Kidney (tissue), 14 donors: ENCODE results near the gene RHEX. TPM values are rescaled to one million over a fixed set of nuclear protein-coding genes. Genes with fewer than 3 reads are reported as not detected.

Source experiments
- DNase-seq, 5 donors: peaks; one replicate each; pipeline ENCODE4 v3.0.0-alpha.2; 2013 to 2020
- FAIRE-seq: peaks from 2 replicates; lab custom pipeline; 2012; peaks lifted over from hg19 to GRCh38; lab: Jason Lieb, UNC
- H3K27ac ChIP-seq, 2 donors: one replicate each; pipeline ENCODE4 v1.7.0; 2013; ENCODE audit warnings: low read depth in 2 of 2, low read length in 2 of 2, inconsistent platforms in 1 of 2
- H3K27me3 ChIP-seq: one replicate; pipeline ENCODE4 v1.7.1; 2013; ENCODE audit warnings: low read length, inconsistent platforms; ENCODE audit not compliant: control insufficient read depth, insufficient read depth
- H3K36me3 ChIP-seq, 3 donors: one replicate each; pipeline versions ENCODE4 v1.7.0 to v1.7.1; 2013; ENCODE audit warnings: low read length in 3 of 3, control low read depth in 1 of 3, inconsistent platforms in 1 of 3; ENCODE audit not compliant: insufficient read depth in 3 of 3, control insufficient read depth in 2 of 3
- H3K4me1 ChIP-seq, 3 donors: one replicate each; pipeline versions ENCODE4 v1.7.0 to v1.7.1; 2013; ENCODE audit warnings: low read length in 3 of 3, inconsistent platforms in 1 of 3, low read depth in 1 of 3; ENCODE audit not compliant: control insufficient read depth in 2 of 3, insufficient read depth in 2 of 3
- H3K4me3 ChIP-seq, 3 donors: one replicate each; pipeline versions ENCODE4 v1.7.0 to v1.8.1; 2013; ENCODE audit warnings: low read length in 3 of 3, control low read depth in 1 of 3, inconsistent platforms in 1 of 3
- H3K9ac ChIP-seq, 3 donors: one replicate each; pipeline versions ENCODE4 v1.7.0 to v1.7.1; 2013; ENCODE audit warnings: low read length in 3 of 3, control low read depth in 1 of 3, inconsistent platforms in 1 of 3
- H3K9me3 ChIP-seq, 3 donors: one replicate each; pipeline versions ENCODE4 v1.7.0 to v1.7.1; 2013; ENCODE audit warnings: low read length in 3 of 3, control low read depth in 1 of 3, inconsistent platforms in 1 of 3; ENCODE audit not compliant: control insufficient read depth in 2 of 3, insufficient read depth in 1 of 3
- CTCF ChIP-seq: IDR thresholded peaks from 3 replicates; pipeline ENCODE4 v1.5.1; 2012; ENCODE audit warnings: mild to moderate bottlenecking, moderate library complexity, borderline replicate concordance; ENCODE audit not compliant: insufficient read depth; ENCODE audit errors: extremely low read depth
- intact Hi-C: fragments of 100-400 bp; cut with DNase I; formaldehyde crosslinking; loops from one replicate; pipeline ENCODE4 v1.11.1; 2022
- polyA plus RNA-seq: library from polyadenylated mRNA; stranded (reverse); fragments of 350-450 nt; fragmentation: Illumina TruSeq; extraction: RNeasy Lipid Tissue Mini Kit (QIAGEN cat#74804); gene quantifications from one replicate; pipeline ENCODE4 v1.2.3, GENCODE V29; 2014; ENCODE audit warnings: low read depth, low replicate concordance; ENCODE audit not compliant: insufficient read depth
- total RNA-seq: library from RNA; stranded (reverse); fragmentation: NEBNext Ultra II Directional; extraction: Animal tissue kit (Norgen Biotek cat#: 25700); gene quantifications from one replicate; pipeline ENCODE4 v1.2.1, GENCODE V29; 2021
- donor health status: control.
- donor health status: control.
- donor health status: control.
- donor health status: control.
- donor health status: control.
- donor health status: DM: yes; HTN: yes; CAD: no.
- donor health status: Normal renal cell carcinoma (clear cell type).

The RHEX gene
- total and polyA plus RNA-seq, 2 donors from 2014 or later, result 10.2 to 39.5 TPM

GRCh38 chr1:206021008-206021625, 31.9 kb upstream of the RHEX start:
- TF ChIP-seq CTCF, result no peak
- FAIRE-seq, result no peak
- no peaks in the 10 kb centered on the region for H3K27me3 ChIP-seq
- H3K9ac ChIP-seq, result no peak overlapping the region
- no peak for DNase-seq
- no peak overlapping the region for H3K27ac ChIP-seq
- no peaks in the 10 kb centered on the region for H3K9me3 ChIP-seq
- no peaks in the 10 kb centered on the region for H3K4me1 ChIP-seq
- no peak overlapping the region for H3K4me3 ChIP-seq
- no peaks in the 10 kb centered on the region for H3K36me3 ChIP-seq
- intact Hi-C loops, result no loop called here

- TF ChIP-seq CTCF, result no peak
- DNase-seq (no peak), FAIRE-seq (no peak)
- Histone ChIP-seq H3K9ac (no peak overlapping the region), H3K27ac (no peak overlapping the region), H3K4me1 (no peaks in the 10 kb centered on the region), H3K36me3 (no peaks in the 10 kb centered on the region), H3K4me3 (no peak overlapping the region), H3K27me3 (no peaks in the 10 kb centered on the region), H3K9me3 (no peaks in the 10 kb centered on the region)
- intact Hi-C loops, result no loop called here
These were observed 31.2 kb upstream of the RHEX start for GRCh38 chr1:206021626-206022365.

GRCh38 chr1:206022766-206023165, 30.2 kb upstream of the RHEX start:
- Histone ChIP-seq H3K9me3 (no peaks in the 10 kb centered on the region), H3K4me3 (no peak overlapping the region), H3K27ac (no peak overlapping the region), H3K27me3 (no peaks in the 10 kb centered on the region), H3K4me1 (no peaks in the 10 kb centered on the region), H3K9ac (no peak overlapping the region), H3K36me3 (no peaks in the 10 kb centered on the region)
- FAIRE-seq (no peak), DNase-seq (no peak)
- intact Hi-C loops, result no loop called here
- TF ChIP-seq CTCF, result no peak
